HepG2 (cell line): ENCODE data around the gene DUS1L. TPM values are rescaled to one million over a fixed set of nuclear protein-coding genes. Genes with fewer than 3 reads are reported as not detected.

Experiments used
- CBFB ChIP-seq: sonication (generic); formaldehyde crosslinking; IDR thresholded peaks from 2 replicates; pipeline ENCODE4 v1.4.0; 2020; ENCODE audit warnings: missing genetic modification reagents
- HMG20A ChIP-seq: IDR thresholded peaks from 2 replicates; pipeline ENCODE4 v1.6.1; 2016; ENCODE audit warnings: borderline replicate concordance
- HNF1A ChIP-seq, 2 experiments: sonication (generic) in 1 of 2; formaldehyde crosslinking in 1 of 2; IDR thresholded peaks; 2 replicates each; pipeline versions ENCODE4 v1.4.0 to v1.6.1; 2016 to 2020; ENCODE audit warnings: borderline replicate concordance in 1 of 2, low read depth in 1 of 2, mild to moderate bottlenecking in 1 of 2, missing genetic modification reagents in 1 of 2
- KDM1A ChIP-seq: IDR thresholded peaks from 2 replicates; pipeline ENCODE4 v1.6.1; 2016; ENCODE audit warnings: missing compliant biosample characterization
- RAD21 ChIP-seq: fragments of 450-650 bp; formaldehyde crosslinking; IDR thresholded peaks from 2 replicates; pipeline ENCODE4 v1.5.0; 2020; ENCODE audit warnings: mild to moderate bottlenecking
- RNF219 ChIP-seq: sonication (generic); formaldehyde crosslinking; IDR thresholded peaks from 2 replicates; pipeline ENCODE4 v1.5.0; 2020; ENCODE audit warnings: mild to moderate bottlenecking, missing genetic modification reagents
- STAT6 ChIP-seq: sonication (generic); formaldehyde crosslinking; IDR thresholded peaks from 2 replicates; pipeline ENCODE4 v1.4.0; 2020; ENCODE audit warnings: missing genetic modification reagents, mild to moderate bottlenecking, borderline replicate concordance
- TCF12 ChIP-seq, 2 experiments: fragments of 450-650 bp in 1 of 2; sonication (generic) in 1 of 2; formaldehyde crosslinking in 1 of 2; IDR thresholded peaks; 2 replicates each; pipeline versions ENCODE4 v1.6.1 to v1.8.0; 2017 to 2022; ENCODE audit warnings: antibody characterized with exemption in 1 of 2, mild to moderate bottlenecking in 1 of 2, missing genetic modification reagents in 1 of 2, moderate library complexity in 1 of 2
- TFDP1 ChIP-seq: IDR thresholded peaks from 2 replicates; pipeline ENCODE4 v1.6.1; 2016; ENCODE audit warnings: missing compliant biosample characterization, missing genetic modification reagents, borderline replicate concordance
- ZBTB7A ChIP-seq: sonication (generic); formaldehyde crosslinking; IDR thresholded peaks from 2 replicates; pipeline ENCODE4 v1.8.0; 2022; ENCODE audit warnings: mild to moderate bottlenecking, missing genetic modification reagents
- ZNF317 ChIP-seq: sonication (generic); formaldehyde crosslinking; IDR thresholded peaks from 2 replicates; pipeline ENCODE4 v1.5.0; 2020; ENCODE audit warnings: mild to moderate bottlenecking, missing genetic modification reagents
- ZNF614 ChIP-seq: IDR thresholded peaks from 2 replicates; pipeline ENCODE4 v1.6.1; 2018; ENCODE audit warnings: missing biosample characterization, missing genetic modification reagents, inconsistent platforms, borderline replicate concordance
- ZNF710 ChIP-seq: sonication (generic); formaldehyde crosslinking; IDR thresholded peaks from 2 replicates; pipeline ENCODE4 v1.5.0; 2020; ENCODE audit warnings: mild to moderate bottlenecking, missing genetic modification reagents, borderline replicate concordance
- ZSCAN12 ChIP-seq: sonication (generic); formaldehyde crosslinking; IDR thresholded peaks from 2 replicates; pipeline ENCODE4 v1.9.0; 2021; ENCODE audit warnings: mild to moderate bottlenecking, missing genetic modification reagents
- polyA plus RNA-seq, 8 experiments: library from polyadenylated mRNA; depleted of rRNA in 3 of 8; stranded (reverse) in 7 of 8; unstranded in 1 of 8; fragments of >200 nt; fragmentation: Illumina TruSeq in 4 of 8; extraction: Trizol in 4 of 8; gene quantifications; 2 replicates each; pipeline versions ENCODE4 v1.2.1 to v1.2.3, GENCODE V29; 2011 to 2016; ENCODE audit warnings: low read depth in 4 of 8, missing spikeins in 1 of 8, mixed read lengths in 1 of 8; ENCODE audit not compliant: insufficient read depth in 1 of 8
- total RNA-seq, 5 experiments: library from RNA; depleted of rRNA; stranded (reverse); fragments of >200 nt; fragmentation: Illumina TruSeq; extraction: Trizol; gene quantifications; 2 replicates each; pipeline ENCODE4 v1.2.3, GENCODE V29; 2016; ENCODE audit warnings: low read depth in 1 of 5

The DUS1L gene
- total and polyA plus RNA-seq, 2 of the 13 experiments (the other 11 are each of a cell fraction or from before 2014, with no cell fraction given), result 81.0 to 109 TPM

- TF ChIP-seq RNF219 (CRISPR knock-in tag) (no peak), TCF12 (IDR thresholded peaks at IDR 0.05) (no peak), TCF12 (CRISPR knock-in tag; IDR thresholded peaks at IDR 0.05) (no peak), ZBTB7A (CRISPR knock-in tag) (no peak), ZNF710 (CRISPR knock-in tag) (0 out of 2 replicates have a peak, but pooled peaks have one; percentile 35), CBFB (no peak), RAD21 (CRISPR knock-in tag) (no peak), STAT6 (no peak), TFDP1 (no peak), KDM1A (CRISPR knock-in tag) (no peak), ZNF614 (CRISPR knock-in tag) (no peak), HMG20A (CRISPR knock-in tag) (no peak), ZNF317 (CRISPR knock-in tag) (no peak), HNF1A (IDR thresholded peaks at IDR 0.05; ENCODE audit: low read depth) (no peak), HNF1A (CRISPR knock-in tag; IDR thresholded peaks at IDR 0.05; ENCODE audit: borderline replicate concordance) (no peak), ZSCAN12 (CRISPR knock-in tag) (no peak)
These were observed 46.5 kb downstream of the DUS1L start (continued) for GRCh38 chr17:82018989-82019689.
